Measurements from ENCODE around the gene ACTMAP. TPM values are rescaled to one million over a fixed set of nuclear protein-coding genes. Genes with fewer than 3 reads are reported as not detected.

Gene ACTMAP
- total and polyA plus RNA-seq, 9 of the 15 experiments (the other 6 are each of a cell fraction or from before 2014, with no cell fraction given): 1.7 to 16.6 (median 4.9) TPM

DNA sequence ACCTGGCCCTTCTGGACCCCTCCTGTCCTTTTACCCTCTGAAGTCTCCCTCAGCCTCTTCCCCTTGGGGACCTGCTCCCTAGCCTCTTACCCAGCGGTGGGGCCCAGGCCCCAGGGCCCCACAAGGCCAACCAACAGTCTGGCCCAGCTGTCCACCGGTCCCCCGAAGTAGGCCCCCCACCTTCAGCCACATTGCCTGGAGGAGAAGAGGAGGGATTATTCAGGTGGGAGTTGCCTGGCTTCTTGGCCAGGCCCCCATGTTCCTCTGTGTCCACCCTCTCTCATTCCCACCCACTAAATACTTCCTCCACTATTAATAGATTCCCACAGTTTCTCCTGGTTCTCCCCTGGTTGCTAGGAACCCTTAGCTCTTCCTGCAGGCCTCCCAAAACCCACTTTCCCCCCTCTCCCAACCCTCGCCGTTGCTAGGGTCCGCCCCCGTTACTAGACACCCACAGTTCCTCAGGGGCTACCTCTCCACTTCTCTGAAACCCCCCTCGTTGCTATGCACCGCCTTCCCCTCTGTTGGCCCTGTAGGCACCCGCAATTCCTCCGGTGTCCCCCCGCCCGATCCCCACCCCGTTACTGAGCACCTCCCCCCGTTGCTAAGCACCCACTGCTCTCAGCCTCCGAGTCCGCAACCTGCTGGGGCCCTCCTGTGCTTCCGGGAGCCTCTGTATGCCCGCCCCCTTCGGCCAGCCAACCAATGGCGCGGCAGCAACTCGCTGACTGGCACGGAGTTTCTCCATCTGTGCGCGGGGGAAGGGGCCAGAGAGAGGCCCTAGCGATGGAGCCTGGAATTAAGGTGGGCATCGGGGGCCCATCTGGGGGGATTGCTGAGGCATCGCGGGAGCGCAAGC lies 35.6 kb downstream of the ACTMAP start (continued):
- TF ChIP-seq, protein P1, sequence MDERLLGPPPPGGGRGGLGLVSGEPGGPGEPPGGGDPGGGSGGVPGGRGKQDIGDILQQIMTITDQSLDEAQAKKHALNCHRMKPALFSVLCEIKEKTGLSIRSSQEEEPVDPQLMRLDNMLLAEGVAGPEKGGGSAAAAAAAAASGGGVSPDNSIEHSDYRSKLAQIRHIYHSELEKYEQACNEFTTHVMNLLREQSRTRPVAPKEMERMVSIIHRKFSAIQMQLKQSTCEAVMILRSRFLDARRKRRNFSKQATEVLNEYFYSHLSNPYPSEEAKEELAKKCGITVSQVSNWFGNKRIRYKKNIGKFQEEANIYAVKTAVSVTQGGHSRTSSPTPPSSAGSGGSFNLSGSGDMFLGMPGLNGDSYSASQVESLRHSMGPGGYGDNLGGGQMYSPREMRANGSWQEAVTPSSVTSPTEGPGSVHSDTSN (CRISPR knock-in tag; IDR thresholded peaks at IDR 0.05; ENCODE audit: low read depth): peak; percentile 82
- TF ChIP-seq, protein P1 (tag; conservative IDR thresholded peaks at IDR 0.05; ENCODE audit: low read depth): peak; percentile 97
- TF ChIP-seq MYNN (IDR thresholded peaks at IDR 0.05) (peak; percentile 83; the same call in 1 of the 2 replicates), MYNN (CRISPR knock-in tag; IDR thresholded peaks at IDR 0.05) (no peak), RFX5 (IDR thresholded peaks at IDR 0.05; ENCODE audit: low read depth, low read length) (no peak), POLR3A (IDR thresholded peaks at IDR 0.05; ENCODE audit: borderline replicate concordance, extremely low read depth, insufficient read depth, insufficient read length) (no peak), CREB1 (IDR thresholded peaks at IDR 0.05) (no peak), CREB1 (CRISPR knock-in tag; IDR thresholded peaks at IDR 0.05) (peak; percentile 41; the same call in 1 of the 2 replicates), RAD21 (CRISPR knock-in tag; conservative IDR thresholded peaks at IDR 0.05 in 1 of 2, IDR thresholded peaks at IDR 0.05 in 1 of 2) (no peak), ZNF780A (CRISPR knock-in tag; IDR thresholded peaks at IDR 0.05) (no peak), PCBP1 (IDR thresholded peaks at IDR 0.05; ENCODE audit: low read depth, low read length, poor library complexity, severe bottlenecking) (peak; percentile 36)
- TF ChIP-seq, protein P2, sequence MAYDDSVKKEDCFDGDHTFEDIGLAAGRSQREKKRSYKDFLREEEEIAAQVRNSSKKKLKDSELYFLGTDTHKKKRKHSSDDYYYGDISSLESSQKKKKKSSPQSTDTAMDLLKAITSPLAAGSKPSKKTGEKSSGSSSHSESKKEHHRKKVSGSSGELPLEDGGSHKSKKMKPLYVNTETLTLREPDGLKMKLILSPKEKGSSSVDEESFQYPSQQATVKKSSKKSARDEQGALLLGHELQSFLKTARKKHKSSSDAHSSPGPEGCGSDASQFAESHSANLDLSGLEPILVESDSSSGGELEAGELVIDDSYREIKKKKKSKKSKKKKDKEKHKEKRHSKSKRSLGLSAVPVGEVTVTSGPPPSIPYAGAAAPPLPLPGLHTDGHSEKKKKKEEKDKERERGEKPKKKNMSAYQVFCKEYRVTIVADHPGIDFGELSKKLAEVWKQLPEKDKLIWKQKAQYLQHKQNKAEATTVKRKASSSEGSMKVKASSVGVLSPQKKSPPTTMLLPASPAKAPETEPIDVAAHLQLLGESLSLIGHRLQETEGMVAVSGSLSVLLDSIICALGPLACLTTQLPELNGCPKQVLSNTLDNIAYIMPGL (CRISPR knock-in tag; IDR thresholded peaks at IDR 0.05): no peak

Data from K562 (cell line).